Measurements from ENCODE around the gene GLI3.

DNA sequence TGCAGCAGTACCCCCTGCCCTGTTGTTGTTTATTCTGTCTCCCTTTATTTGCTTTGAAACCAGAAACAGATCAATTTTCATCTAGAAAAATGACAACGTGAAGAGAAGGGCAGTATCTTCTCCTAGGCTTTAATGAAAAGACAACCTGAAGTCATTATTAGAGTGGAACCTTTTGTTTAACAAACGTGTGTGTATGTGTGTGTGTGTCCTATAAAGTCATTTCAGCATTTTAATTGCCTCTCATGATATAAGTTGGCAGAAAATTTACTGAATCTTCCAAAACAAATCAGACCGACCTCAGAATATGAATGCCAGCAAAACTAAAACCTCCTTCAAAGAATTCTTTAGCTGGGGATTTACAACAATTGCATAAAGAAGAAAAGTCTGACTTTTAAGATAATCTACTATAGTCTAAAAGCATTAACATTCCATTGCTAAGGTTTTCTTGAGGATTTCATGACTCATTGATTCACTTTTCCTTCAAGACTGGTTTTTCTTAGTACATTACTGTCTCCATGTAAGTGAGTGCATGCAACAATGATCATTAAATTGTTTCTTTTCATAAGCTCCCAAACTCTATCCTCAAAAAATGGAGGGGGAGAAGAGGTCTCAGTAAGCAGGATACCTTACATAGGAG is 3.2 kb downstream of the GLI3 start:
- TF ChIP-seq, protein P1, sequence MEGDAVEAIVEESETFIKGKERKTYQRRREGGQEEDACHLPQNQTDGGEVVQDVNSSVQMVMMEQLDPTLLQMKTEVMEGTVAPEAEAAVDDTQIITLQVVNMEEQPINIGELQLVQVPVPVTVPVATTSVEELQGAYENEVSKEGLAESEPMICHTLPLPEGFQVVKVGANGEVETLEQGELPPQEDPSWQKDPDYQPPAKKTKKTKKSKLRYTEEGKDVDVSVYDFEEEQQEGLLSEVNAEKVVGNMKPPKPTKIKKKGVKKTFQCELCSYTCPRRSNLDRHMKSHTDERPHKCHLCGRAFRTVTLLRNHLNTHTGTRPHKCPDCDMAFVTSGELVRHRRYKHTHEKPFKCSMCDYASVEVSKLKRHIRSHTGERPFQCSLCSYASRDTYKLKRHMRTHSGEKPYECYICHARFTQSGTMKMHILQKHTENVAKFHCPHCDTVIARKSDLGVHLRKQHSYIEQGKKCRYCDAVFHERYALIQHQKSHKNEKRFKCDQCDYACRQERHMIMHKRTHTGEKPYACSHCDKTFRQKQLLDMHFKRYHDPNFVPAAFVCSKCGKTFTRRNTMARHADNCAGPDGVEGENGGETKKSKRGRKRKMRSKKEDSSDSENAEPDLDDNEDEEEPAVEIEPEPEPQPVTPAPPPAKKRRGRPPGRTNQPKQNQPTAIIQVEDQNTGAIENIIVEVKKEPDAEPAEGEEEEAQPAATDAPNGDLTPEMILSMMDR (IDR thresholded peaks at IDR 0.05; ENCODE audit: low read depth, low read length): no peak
- TF ChIP-seq EZH2phosphoT487 (IDR thresholded peaks at IDR 0.05; ENCODE audit: low read depth): no peak

Measured in OCI-LY3 (cell line).